Measurements from ENCODE around the gene FRMD6.

DNA sequence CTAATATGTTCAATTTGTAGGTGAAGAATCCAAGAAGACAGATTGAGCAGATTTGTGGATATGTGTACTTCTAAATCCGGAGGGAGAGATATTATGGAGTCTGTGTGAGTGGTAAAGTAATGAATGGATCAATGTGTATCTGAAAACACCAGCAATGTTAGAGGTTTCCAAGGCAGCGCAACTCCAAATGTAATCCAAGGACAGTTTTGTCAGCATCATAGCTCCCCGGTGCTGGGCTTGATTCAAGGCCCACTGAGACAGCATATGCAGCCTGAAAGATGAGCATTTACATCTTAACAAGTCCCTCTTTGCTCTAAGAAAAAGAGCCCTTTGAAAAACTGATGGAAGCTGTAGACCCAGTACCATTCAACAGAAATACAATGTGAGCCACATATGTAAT, 38.3 kb upstream of the FRMD6 start:
- TF ChIP-seq, protein P1, sequence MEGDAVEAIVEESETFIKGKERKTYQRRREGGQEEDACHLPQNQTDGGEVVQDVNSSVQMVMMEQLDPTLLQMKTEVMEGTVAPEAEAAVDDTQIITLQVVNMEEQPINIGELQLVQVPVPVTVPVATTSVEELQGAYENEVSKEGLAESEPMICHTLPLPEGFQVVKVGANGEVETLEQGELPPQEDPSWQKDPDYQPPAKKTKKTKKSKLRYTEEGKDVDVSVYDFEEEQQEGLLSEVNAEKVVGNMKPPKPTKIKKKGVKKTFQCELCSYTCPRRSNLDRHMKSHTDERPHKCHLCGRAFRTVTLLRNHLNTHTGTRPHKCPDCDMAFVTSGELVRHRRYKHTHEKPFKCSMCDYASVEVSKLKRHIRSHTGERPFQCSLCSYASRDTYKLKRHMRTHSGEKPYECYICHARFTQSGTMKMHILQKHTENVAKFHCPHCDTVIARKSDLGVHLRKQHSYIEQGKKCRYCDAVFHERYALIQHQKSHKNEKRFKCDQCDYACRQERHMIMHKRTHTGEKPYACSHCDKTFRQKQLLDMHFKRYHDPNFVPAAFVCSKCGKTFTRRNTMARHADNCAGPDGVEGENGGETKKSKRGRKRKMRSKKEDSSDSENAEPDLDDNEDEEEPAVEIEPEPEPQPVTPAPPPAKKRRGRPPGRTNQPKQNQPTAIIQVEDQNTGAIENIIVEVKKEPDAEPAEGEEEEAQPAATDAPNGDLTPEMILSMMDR (IDR thresholded peaks at IDR 0.05) = no peak
- no peak for TF ChIP-seq POLR2A (IDR thresholded peaks at IDR 0.05)

All from ovary (tissue), 3 donors.